ENCODE data around the gene PTPRU.
A peak's percentile ranks its signal among the peaks of the same experiment; 100 is the strongest.

The PTPRU gene

GRCh38 chr1:29343476-29343875, 107.2 kb downstream of the PTPRU start:
- no peak for DNase-seq

- DNase-seq: no peak
These were observed 107.6 kb downstream of the PTPRU start for GRCh38 chr1:29343908-29344307.

GRCh38 chr1:29344336-29344735, 108.0 kb downstream of the PTPRU start:
- DNase-seq: no peak

- DNase-seq: no peak
These were observed 110.3 kb downstream of the PTPRU start for GRCh38 chr1:29346576-29346975.

GRCh38 chr1:29349871-29350491, 113.7 kb downstream of the PTPRU start:
- no peak for DNase-seq

- no peak for DNase-seq
These were observed 116.5 kb downstream of the PTPRU start for GRCh38 chr1:29352719-29353420.

- peak; percentile 15 for DNase-seq
These were observed 118.3 kb downstream of the PTPRU start for GRCh38 chr1:29354511-29355098.

- peak; percentile 16 for DNase-seq
These were observed 119.1 kb downstream of the PTPRU start for GRCh38 chr1:29355375-29355774.

- DNase-seq: no peak
These were observed 120.3 kb downstream of the PTPRU start for GRCh38 chr1:29356663-29357062.

GRCh38 chr1:29357452-29357851, 121.1 kb downstream of the PTPRU start:
- DNase-seq: no peak

- no peak for DNase-seq
These were observed 121.9 kb downstream of the PTPRU start for GRCh38 chr1:29358183-29358582.

GRCh38 chr1:29360768-29361167, 124.4 kb downstream of the PTPRU start:
- DNase-seq: no peak

- no peak for DNase-seq
These were observed 125.4 kb downstream of the PTPRU start for GRCh38 chr1:29361686-29362085.

GRCh38 chr1:29362116-29362515, 125.8 kb downstream of the PTPRU start:
- DNase-seq: no peak

GRCh38 chr1:29362764-29363163, 126.4 kb downstream of the PTPRU start:
- DNase-seq: no peak

- no peak for DNase-seq
These were observed 127.2 kb downstream of the PTPRU start for GRCh38 chr1:29363536-29363935.

- no peak for DNase-seq
These were observed 127.9 kb downstream of the PTPRU start for GRCh38 chr1:29364101-29364678.

- no peak for DNase-seq
These were observed 129.8 kb downstream of the PTPRU start for GRCh38 chr1:29365906-29366670.

- peak; percentile 33 for DNase-seq
These were observed 132.9 kb downstream of the PTPRU start for GRCh38 chr1:29368936-29369932.

GRCh38 chr1:29370067-29370466, 133.7 kb downstream of the PTPRU start:
- DNase-seq: no peak

- no peak for DNase-seq
These were observed 135.0 kb downstream of the PTPRU start for GRCh38 chr1:29371332-29371731.

GRCh38 chr1:29372108-29372507, 135.8 kb downstream of the PTPRU start:
- no peak for DNase-seq

All from NCI-H510A treated with DMSO at 0.1 percent for 48 hours (cell line).